ENCODE measurements around the gene REEP1.
"Not testable (repeated sequence)": the region's sequence is repeated elsewhere in the genome, so short reads cannot be mapped to it uniquely, and the experiment has no call there.

The REEP1 gene

GRCh38 chr2:86243950-86244733 lies 93.3 kb downstream of the REEP1 start:
- no peak for DNase-seq (ENCODE audit: low read depth)

DNA sequence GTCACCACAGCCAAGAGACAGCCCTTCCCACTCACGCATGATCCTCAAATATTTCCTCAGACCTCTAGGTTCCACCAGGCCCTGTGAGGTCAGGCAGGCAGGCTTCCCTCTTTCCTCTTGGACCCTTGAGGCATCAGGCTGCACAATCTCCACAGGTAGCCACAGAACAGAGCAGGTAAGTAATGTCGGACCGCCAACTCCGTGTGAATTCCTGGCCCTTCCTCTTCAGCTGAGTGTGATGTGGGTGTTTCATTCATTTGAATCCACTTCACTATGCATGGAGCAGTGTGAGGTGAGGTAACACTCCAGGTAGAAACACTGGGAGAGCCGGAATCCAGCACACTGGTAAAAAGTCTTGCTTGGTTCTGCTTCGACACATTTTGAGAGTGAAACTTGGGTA lies 94.2 kb downstream of the REEP1 start:
- no peak for DNase-seq (ENCODE audit: low read depth)

DNA sequence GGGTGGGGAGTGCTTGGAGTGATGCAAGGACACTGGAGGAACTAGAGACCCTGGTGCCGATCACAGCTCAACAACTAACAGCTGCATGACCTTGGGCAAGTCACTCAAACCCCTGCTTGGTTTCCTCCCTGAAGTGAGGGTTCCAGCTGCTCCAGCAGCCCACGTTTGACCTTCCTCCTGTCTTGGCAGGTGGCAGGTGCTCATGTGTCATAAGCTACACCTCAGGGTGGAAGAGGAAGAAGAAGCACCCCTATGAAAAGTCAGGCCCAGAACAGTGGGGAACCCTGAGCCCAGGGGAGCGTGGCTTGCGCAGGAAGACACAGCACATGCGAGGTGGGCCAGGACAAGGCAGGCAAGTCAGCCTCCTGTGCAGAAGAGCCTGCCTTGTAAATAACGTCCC lies 95.8 kb downstream of the REEP1 start:
- no peak for DNase-seq (ENCODE audit: low read depth)

GRCh38 chr2:86240251-86240650 lies 97.2 kb downstream of the REEP1 start:
- DNase-seq (ENCODE audit: low read depth) = no peak

DNA sequence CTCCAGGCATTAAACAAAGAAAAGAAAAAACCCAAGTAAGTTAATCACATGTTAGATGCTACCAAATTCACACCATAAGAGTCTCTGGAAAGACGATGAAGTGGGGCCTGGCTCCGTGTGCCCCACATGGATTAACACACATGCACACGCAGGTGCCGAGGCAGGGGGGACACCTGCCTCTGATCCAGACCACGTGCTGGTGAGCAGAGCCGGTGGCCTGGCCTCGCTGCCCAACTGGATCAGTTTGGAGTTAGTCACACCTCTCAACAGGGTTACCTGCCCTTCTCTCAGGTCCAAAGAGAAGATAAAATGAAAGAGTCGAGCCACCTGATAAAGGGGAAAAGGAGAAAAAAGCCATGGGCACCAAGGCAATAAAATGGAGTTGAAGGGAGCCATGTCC lies 97.7 kb downstream of the REEP1 start:
- DNase-seq (ENCODE audit: low read depth) = no peak

GRCh38 chr2:86239326-86239725 lies 98.1 kb downstream of the REEP1 start:
- DNase-seq (ENCODE audit: low read depth) = no peak

- DNase-seq (ENCODE audit: low read depth) = no peak
Observed at GRCh38 chr2:86238354-86238753, 99.1 kb downstream of the REEP1 start.

DNA sequence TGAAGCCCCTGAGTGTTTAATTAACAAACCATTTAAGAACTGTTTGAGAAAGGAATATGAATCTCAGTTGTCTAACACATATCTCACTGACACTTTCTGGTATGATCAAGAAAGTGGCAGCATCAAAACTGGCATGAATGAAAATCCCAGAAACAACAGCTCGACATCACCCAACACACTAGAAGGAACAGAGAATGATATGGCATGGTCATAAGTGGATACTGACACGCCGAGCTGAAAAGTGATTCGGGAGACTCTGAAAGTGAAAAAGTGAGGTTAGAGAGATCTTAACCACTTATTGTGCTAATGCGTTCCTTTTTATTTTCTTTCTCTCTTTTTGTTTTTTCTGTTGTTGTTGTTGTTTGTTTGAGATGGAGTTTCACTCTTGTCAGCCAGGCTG lies 100.3 kb downstream of the REEP1 start:
- no peak for DNase-seq (ENCODE audit: low read depth)

DNA sequence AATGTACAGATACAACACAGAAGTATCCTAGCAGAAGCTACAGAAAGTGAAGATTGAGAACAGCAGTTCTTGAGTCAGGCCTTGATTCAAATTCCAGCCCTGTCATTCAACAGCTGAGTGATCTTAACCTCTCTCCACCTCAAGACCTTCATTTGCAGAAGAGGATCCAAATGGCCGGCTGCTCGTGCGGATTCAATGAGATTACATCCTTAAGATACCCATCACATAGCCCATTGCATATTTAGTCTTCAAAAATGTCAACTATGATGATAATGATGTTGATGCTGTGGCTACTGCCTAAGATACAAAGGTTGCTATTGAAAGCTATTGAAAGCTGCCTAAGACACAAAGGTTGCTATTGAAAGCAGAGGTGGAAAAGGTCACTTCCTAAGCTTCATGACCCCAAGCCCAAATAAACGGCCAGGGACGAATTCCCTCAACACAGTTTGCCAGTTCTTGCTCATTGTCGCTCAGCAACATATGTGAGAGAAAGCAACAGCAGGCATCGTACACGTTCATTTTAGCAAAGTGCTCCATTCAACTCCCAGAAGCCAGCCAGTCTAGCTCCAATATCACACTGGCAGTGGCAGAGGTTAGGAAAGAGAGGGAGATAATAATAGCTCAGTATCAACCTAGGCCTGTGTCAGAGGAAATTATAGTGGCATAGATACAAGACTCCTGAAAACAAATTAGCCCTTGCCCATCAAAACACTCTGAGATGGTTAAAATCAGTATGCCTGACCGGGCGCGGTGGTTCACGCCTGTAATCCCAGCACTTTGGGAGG lies 102.0 kb downstream of the REEP1 start:
- no peak for DNase-seq (ENCODE audit: low read depth)

- DNase-seq (ENCODE audit: low read depth) = no peak
Observed at GRCh38 chr2:86234563-86235131, 102.8 kb downstream of the REEP1 start.

DNA sequence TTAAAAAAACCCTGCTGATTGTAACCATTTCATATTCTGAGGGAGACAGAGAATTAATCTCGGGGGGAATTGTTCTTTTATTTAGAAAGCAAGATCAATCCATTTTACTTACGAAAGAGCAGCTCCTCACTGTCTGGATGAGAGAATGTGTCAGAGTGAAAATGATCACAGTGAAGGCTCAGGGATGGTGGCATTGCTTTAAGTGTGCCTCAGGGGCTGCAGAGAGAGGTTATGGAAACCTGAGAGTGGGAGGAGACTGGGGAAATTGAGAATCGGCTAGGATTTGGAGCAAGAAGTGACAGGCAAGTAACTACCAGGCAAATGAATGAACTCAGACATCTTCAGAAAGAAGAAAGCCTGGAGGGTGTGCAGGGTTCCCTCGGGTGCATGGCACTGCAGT lies 104.0 kb downstream of the REEP1 start:
- no peak for DNase-seq (ENCODE audit: low read depth)

GRCh38 chr2:86232910-86233309 lies 104.5 kb downstream of the REEP1 start:
- no peak for DNase-seq (ENCODE audit: low read depth)

DNA sequence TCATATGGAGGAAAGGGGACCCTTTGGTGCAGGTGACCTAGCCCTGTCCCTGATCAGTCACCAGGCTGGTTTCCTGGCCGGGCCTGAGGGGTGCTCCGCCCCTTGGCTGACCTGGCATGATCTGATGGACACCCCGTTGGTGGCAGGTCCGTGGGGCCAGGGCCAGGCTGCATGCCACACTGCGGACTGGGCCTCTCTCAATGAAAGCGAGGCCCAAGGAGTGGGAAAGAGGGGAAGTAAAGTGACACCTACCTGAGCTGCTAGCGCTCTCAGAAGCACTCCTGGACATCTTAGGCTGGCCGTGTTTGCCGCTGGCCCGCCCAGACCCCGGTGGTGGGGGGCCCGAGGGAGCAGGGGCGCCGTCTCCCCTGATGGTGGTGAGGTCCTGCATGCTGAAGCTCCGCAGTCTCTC lies 105.0 kb downstream of the REEP1 start:
- DNase-seq (ENCODE audit: low read depth) = no peak

DNA sequence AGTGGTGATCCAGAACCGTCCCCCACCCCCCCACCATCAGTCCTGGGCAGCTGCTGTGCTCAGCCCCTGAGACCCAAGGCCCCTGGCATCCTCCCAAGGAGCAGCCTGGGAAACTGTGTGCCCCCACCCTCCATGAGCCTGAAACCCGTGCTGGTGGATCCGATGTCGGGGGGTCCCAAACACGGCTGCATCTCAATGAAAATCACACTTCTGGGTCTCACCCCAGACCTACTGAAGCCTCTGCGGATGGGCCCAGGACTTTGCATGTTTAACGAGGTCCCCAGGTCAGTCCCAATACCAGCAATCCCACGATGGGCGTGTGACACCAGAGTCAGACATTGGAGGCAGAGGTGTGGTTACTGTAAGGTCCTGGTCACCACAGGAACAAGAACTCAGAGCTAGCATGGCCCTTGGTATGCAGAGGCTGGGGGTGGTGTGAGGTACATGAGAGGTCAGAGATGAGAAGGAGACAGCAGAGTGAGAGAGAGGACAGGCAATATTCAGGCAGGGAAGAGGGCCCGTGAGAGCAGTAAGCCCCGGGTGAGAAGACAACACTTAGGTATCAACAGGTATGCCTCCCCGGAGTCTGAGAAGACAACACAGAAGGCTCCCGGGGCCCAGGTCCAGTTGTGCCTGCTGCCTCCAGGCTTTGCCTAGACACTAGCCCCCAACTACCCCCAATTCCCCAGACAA lies 105.6 kb downstream of the REEP1 start:
- DNase-seq (ENCODE audit: low read depth) = no peak

GRCh38 chr2:86230961-86231360 lies 106.5 kb downstream of the REEP1 start:
- no peak for DNase-seq (ENCODE audit: low read depth)

- no peak for DNase-seq (ENCODE audit: low read depth)
Observed at GRCh38 chr2:86229221-86229620, 108.2 kb downstream of the REEP1 start.

GRCh38 chr2:86228574-86228973 lies 108.9 kb downstream of the REEP1 start:
- not testable (repeated sequence) for DNase-seq (ENCODE audit: low read depth)

DNA sequence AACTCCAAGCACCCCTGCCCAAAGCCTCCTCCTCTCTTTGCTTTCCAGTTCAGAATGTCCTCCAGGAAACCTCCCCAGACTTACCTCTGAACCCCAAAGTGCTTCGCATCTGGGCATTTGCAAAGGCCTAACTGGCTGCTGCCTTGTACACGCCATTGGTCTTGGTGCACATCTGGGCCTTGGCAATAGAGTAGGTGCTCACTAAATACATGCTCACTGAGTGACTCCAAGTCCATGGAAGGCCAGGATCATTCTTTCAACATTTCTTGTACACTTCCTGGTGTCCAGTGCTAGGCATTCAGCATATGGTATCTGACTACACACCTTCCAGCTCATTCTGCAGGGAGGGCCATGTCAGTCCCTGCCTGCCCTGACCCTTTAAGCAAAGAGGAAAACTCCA lies 109.7 kb downstream of the REEP1 start:
- DNase-seq (ENCODE audit: low read depth) = no peak

GRCh38 chr2:86226636-86227520 lies 110.5 kb downstream of the REEP1 start:
- DNase-seq (ENCODE audit: low read depth) = no peak

GRCh38 chr2:86226070-86226469 lies 111.4 kb downstream of the REEP1 start:
- DNase-seq (ENCODE audit: low read depth) = no peak

GRCh38 chr2:86225581-86225980 lies 111.8 kb downstream of the REEP1 start:
- no peak for DNase-seq (ENCODE audit: low read depth)

Measured in stimulated activated CD8-positive, alpha-beta memory T cell treated with anti-CD3 and anti-CD28 coated beads, Interleukin-15, amount 100 ng/mL, for 1 hour (primary cell).